H1 (cell line): ENCODE results near the gene POFUT2. TPM values are rescaled to one million over a fixed set of nuclear protein-coding genes. Genes with fewer than 3 reads are reported as not detected.

Source experiments
- GABPA ChIP-seq: IDR thresholded peaks from 2 replicates; pipeline ENCODE4 v1.6.1; 2011; ENCODE audit warnings: mild to moderate bottlenecking, low read length, moderate library complexity, borderline replicate concordance; ENCODE audit not compliant: insufficient read depth
- SIN3A ChIP-seq, 2 experiments: IDR thresholded peaks in 1 of 2; conservative IDR thresholded peaks in 1 of 2; 2 replicates each; pipeline ENCODE4 v1.6.1; 2011 to 2012; ENCODE audit warnings: low read length in 2 of 2, improper control_type of control experiment in 1 of 2, low read depth in 1 of 2, mild to moderate bottlenecking in 1 of 2
- SP4 ChIP-seq: IDR thresholded peaks from 2 replicates; pipeline ENCODE4 v1.6.1; 2012; ENCODE audit warnings: low read length, inconsistent platforms
- TAF1 ChIP-seq: IDR thresholded peaks from 2 replicates; pipeline ENCODE4 v1.6.1; 2011; ENCODE audit warnings: mild to moderate bottlenecking, low read depth, low read length
- TAF7 ChIP-seq: optimal IDR thresholded peaks from 2 replicates; pipeline ENCODE3; 2011; ENCODE audit warnings: low read depth, mild to moderate bottlenecking, inconsistent platforms, low read length, moderate library complexity, borderline replicate concordance
- polyA plus RNA-seq, 7 experiments: library from polyadenylated mRNA; depleted of rRNA in 3 of 7; stranded (reverse) in 5 of 7; unstranded in 2 of 7; fragments of >200 nt in 5 of 7; fragments of 200-250 nt in 2 of 7; gene quantifications; 1 replicate in 5 of 7; 2 replicates in 1 of 7; 4 replicates in 1 of 7; pipeline versions ENCODE4 v1.2.1 to v1.2.3, GENCODE V29; 2011 to 2013; ENCODE audit warnings: missing spikeins in 2 of 7, mixed read lengths in 2 of 7
- total RNA-seq: library from RNA; stranded (reverse); fragmentation: NEBNext Ultra II Directional; extraction: Animal tissue kit (Norgen Biotek cat#: 25700); gene quantifications from 2 replicates; pipeline ENCODE4 v1.2.1, GENCODE V29; 2021

POFUT2 gene
- total and polyA plus RNA-seq, 2 of the 8 experiments (the other 6 are each of a cell fraction or from before 2014, with no cell fraction given), result 13.7 to 32.1 TPM

DNA sequence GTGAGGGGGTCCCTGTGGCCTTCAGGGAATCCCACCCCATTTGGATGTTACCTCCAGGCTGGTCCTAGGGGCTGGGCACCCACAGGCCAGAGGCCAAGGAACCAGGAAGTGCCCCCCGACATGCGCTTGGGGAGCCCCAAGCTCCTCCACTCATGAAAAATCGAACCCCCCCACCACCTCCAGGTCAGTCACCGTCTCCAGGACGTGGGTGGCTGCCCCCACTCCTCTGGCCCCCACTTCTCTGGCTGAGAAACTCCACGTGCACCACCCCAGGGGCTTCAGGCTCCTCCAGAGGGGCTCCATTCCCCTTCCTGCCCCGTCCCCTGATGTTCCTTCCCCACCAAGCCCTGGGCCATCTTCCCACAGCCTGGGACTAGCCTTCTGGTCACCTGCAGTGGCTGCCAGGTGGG lies 30.5 kb upstream of the POFUT2 start (continued):
- TF ChIP-seq GABPA (no peak), SP4 (no peak), SIN3A (conservative IDR thresholded peaks at IDR 0.05 in 1 of 2, IDR thresholded peaks at IDR 0.05 in 1 of 2; ENCODE audit: low read depth in 1 of 2, low read length in 2 of 2) (no peak), TAF1 (no peak), TAF7 (no peak)
